GM18519 (cell line): Measurements from ENCODE around the gene GNG12.

Experiments used
- ATAC-seq: cut with Tn5 transposase; IDR thresholded peaks from one replicate; pipeline ENCODE4 v1.9.1; 2021; ENCODE audit warnings: mild to moderate bottlenecking, moderate library complexity; ENCODE audit not compliant: unreplicated experiment, low FRiP score

GNG12 gene

DNA sequence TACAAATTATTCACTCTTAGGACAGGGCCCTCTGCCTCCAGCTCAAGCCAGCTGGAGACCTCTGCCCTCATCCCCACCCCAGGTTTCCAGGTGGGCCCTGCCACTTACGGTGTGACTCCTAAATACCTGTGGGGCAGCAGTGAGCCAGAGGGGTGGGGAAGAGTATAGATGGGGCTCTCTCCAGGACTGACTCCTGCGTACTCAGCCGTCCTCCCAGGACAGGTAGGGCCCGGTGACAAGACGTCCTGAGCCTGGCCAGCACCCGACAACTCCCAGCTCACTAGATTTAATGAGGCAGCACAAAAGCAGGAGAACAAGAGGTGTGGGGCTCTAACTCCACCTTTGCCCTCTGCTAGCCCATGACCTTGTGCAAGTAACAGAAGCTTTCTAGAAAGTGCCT is 16.8 kb downstream of the GNG12 start:
- ATAC-seq = no peak

DNA sequence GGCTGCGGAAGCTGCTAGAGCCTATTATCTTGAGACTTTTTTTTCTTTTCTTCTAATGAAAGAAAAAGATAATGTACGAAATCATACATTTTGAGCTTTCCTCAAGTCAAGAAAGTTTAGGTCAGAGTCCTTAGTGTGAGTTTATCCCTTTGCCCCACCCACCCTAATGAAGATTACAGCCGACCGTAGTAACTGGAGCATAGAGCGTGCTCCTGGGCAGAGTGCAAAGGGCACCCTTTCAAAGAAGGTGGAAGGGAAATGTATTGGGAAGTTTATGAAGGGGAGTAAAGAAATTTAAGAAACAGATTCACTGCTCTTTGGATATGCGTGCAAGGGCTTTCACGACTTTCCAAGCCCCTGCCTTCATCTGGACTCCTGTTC is 17.2 kb downstream of the GNG12 start:
- ATAC-seq = no peak

DNA sequence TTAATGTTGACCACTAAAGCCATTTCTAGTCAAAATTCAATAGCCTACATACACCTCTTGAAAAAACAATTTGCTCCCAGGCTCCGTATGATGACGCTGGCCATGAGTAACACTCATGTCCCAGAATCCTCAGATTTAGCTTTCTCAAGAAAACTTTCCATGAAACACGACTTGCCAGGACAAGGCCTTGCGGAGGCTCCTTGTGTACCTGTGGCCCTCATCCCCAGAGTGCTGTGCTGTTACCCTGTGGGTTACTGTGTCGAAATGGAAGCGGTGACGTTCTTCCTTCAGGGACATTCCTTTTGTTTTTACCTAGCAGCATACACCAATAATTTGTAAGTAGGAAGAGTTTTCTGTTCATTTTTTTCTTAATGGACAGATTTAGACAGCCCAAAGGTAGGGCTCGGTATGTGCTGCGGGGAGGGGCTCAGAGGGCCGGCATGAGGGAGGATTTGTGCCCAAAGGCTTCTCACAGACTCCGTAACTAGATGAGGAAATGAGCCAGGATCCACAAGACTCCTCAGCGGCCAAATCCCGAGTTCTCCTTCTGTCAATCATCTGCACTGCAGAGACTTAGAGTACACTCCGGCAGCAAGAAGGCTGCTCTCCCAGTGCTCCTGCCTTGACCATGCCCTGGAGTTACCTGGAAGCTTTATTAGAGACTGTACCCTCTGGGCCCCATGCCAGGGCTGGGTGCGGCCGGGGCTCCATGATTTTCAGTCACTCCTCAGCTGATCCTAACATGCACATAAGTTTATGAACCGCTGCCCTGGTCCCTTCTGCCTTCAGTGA is 17.8 kb downstream of the GNG12 start:
- no peak for ATAC-seq

DNA sequence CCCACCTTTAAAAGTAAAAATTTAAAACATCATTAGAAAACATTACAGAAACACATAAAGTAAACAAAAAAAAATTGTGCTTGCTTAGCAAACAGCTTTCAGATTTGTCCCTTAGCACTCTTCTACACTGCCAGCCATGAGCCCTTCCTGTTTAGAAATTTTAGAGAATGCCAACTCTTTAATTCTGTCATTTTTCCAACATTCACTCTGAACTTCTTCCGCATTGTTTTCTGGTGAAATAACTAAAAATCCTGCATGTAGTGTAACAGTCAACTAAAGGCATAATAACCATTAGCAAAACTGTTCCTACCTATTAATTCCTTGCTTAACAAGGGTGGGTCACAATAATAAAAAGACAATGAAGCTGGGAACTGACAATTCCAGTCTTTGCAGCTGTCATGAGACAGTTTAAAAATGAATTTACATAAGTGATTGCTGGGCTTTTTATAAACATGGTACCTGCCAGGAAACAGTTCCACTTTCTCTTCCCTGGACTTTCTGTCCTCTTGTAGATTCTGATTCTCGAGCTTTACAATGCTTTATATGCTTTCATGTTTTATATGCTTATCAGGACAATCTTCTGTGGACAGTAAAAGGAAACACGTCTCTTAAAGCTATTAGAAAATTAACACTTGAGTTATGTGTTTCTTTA is 19.0 kb downstream of the GNG12 start:
- no peak for ATAC-seq

DNA sequence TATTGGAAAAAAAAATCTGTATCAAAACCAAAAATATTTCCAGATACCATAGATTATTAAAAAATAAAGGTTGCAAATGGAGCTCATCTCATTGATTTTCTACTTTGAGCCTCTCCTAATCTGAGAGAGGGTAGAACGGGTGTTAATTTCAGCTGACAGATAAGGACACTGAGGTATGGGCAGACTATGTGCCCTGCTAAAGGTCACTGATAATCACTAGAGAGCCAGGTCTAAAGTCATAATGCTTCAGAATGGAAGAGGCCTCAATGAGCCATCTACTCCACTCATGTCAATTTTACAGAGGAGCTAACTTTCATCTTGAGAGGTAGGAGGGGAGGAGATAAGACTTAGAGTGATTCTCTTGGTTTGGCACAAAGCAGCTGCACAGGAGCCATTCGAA is 21.0 kb downstream of the GNG12 start:
- no peak for ATAC-seq

DNA sequence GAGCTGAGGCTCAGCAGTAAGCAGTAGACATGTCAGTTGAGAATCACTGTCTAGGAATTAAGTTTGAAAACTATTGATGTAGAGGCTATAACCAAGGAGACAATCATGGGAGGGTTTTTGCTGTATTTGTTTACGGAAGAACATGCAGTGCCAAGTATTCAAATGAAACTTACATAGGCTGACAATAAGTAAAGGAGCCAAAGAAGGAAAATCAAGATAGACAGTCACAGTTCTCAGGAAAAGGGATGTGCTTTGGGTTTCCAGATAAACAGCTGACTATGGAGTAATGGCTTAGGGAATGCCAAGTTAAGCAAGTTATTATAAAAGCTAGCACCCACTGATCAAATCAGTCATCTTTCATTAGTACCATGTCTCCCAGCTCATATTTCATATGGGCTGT is 21.5 kb downstream of the GNG12 start:
- no peak for ATAC-seq

DNA sequence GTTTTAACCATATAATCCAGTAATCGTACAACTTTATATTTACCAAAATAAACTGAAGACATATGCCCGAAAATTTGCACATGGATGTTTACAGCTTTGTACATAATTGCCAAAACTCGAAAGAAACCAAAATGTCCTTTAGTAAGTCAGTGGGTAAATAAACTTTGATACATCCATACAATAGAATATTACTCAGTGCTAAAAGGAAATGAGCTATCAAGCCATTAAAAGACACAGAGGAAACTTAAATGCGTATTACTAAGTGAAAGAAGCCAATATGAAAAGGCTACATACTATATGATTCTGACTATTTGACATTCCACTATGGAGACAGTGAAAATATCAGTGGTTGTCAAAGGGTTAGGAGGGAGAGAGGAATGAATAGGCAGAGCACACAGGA is 23.4 kb downstream of the GNG12 start:
- no peak for ATAC-seq

DNA sequence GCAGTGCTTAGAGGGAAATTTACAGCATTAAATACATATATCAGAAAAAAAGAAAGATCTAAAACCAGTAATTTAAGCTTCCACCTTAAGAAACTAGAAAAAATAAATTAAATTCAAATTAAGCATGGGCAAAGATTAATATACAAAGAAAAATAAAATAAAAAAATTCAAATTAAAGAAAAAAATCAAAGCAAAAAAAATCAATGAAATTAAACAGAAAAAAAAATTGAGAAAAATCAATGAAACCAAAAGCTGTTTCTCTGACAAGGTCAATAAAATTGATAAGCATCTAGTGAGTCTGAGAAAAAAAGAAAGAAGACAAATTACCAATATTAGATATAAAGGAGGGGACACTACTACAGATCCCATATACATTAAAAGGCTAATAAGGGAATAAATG is 26.0 kb downstream of the GNG12 start:
- ATAC-seq = no peak

DNA sequence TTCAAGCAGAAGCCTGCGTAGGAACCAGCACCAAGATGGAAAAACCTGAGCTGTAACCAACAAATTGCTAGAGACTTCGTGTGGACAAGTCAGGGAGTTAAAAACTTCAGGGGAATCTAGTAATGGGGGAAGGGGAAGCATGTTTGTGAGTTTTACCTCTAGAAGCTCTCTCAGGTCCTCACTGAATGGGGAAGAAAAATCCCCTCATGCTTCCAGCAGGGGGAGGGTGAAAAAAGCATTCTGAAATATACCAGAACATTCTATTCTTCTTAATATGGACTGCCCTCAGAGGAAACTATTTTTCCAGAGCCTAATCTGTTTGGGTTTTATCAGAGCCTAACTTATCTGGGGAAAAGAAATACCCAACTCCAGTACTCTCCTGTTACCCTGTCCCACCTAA is 28.6 kb downstream of the GNG12 start:
- ATAC-seq = no peak

DNA sequence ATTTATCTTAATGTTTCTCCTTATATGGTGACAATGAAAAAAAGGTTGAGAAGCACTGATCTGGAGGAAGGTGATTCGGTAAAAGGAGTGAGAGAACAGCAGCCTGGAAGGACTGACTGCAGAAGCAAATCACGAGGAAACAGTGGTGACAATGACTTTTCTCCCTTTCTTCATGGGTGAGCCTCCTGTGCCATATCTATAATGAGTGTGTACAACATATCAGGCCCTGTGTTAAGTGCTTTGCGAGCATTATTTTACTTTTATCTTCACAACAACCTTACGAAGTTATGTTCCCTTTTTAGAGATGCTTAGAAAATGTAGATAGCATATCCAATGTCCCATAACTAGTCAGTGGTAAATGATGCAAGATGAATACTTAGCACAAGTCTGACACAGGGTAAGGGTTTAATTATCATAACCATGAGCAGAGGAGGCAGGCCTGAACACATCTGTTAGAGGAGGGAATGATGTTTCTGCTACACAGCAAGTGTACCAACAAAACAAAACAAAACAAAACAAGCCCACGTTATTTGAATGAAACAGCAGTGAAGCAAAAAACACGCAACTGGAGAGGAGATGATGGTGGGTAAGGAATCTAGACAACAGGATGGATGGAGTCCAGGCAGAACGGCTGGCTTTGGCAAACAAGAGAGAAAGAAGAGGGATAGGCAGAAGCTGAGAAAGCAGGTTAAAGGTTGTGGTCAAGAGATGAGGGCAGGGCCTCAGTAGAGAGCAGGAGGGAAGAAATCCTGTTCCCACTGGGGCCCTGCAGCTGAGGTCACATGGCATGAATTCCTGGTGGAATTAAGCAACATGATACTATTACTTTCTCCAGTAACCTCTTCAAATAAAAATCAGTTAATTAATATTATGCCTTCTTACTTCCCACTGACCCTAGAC is 29.6 kb downstream of the GNG12 start:
- ATAC-seq = no peak

DNA sequence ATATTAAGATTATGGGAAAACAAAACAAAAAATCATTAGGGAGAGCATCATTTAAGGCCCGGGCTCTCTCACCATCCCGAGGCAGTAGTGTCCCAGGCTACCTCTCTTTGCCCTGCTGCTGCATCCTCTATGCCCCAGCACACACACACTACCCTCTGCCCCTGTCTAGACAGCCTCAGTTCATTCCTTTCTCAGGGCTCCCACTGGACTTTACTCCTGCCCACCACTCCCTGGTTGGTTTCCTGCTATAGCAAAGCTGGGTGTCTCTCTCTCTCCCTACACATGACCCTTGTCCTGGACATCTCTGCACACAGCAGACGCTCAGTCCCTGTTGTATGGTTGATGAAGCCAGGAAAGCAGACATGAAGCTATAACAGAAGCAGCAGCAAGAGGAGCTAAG is 30.7 kb downstream of the GNG12 start:
- ATAC-seq = no peak

DNA sequence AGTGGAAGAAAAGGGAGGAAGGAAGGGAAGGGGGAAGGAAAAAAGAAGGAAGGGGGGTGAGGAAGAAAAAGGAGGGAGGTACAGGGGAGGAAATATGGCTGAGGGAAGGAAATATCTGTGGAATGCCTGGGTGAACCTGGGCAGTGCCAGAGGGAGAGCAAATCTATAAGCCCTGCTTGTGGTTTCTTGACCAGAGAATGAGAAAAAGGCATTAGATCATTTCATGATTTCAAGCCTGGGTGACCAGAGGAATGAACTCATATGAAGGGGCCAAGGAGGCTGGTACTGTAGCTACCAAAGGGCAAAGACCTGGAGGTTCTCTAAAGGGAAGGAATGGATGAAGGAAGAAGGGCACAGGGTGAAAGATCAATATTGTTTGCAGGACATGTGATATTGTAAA is 31.4 kb downstream of the GNG12 start:
- ATAC-seq = no peak

DNA sequence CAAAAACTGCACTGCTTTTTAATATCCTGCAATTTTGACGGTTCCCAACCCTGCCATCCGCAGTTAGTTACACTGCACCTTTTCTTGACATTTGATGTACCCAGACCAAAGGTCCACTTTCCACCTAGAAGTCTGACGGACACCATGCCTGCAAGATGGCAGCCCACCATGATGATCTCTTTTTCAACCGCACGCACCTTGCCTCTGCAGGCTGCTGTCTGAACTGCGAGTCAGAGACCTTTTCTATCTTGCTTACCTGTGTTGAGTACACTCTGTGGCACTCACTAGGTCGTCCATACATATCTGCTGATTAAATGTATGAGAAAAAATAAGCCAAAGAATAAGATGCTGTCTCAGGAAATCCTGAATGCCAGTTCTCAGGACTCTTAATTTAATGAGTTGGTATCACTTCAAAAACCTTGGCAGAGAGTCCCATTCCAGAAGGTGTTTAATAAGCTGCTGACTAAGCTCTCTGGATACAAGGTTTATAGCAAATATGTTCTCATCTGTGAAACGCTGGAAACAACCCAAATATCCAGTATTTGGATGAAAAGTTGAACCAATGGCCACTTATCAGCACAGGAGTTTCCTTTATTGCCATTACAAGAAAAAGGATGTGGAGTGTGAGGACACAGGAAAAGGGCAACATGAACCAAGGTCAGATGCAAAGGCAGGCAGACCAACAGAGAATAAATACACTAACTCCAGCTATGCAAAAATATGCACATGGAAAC is 37.9 kb downstream of the GNG12 start:
- no peak for ATAC-seq

DNA sequence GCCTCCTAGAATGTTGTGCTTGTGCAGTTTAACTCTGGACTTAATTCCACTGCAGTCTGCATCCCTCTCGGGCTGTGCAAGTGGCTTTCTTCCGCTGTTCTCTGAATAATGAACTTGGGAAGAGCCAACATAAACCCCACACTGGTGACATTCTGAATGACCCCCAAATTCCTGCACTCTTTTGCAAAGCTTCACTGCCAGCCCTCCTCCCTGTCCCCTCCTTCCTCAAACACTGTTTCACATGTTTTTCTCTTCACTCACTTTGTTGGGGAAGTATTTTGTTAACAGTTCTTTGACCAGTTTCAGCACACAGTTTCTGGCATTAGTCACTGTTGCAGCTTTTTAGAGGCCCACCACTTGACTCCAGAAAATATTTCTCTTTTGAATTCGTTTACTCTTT is 39.7 kb downstream of the GNG12 start:
- no peak for ATAC-seq

DNA sequence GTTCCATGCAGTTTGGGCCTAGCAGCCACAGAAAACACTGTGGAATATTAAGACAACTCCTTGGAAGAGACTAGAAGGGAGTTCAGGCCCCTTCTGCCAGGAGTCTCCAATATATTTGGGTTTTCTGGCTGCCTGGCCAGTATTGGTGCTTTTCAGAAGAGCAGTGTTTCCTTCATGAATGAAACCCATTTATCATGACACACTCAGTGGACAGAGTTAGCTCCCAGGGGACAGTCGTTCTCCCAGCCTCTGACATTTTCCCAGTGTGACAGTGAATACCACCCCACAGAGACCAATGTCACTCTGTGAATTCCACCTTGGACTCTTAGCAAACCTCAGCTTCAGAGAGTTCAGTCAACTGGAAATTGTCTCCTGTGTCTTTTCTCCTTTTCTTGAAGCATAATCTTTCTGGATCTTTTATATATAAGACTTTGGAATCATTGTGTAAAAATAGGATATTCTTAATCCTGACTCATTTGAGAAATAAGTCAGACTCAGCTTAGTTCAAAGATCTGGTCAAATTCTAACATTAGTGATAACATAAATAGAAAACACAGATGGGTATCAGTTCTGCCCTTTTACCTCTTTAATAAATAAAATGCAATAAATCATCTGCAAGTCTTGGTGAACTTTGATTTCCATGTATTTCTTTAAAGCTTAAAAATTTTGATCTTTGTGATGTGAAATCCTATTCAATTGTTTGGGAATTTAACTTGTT is 40.4 kb downstream of the GNG12 start:
- ATAC-seq = no peak

DNA sequence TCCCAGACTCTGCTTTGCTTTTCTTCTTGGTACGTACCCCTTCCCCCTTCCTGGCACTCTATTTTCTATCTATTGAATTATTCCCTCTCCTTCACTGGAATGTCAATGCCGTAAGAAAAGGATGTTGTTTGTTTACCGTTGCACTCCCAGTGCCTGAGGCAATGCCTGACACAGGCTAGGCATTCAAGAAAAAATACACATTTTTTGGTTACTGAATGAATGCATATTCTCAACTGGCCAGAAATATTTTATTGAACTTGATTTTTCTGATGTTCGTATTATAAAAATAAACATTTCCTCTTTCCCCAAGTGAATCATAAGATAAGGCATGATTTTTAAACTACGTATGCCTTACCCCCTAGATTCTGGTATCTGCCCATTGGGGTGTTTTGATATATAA is 41.2 kb downstream of the GNG12 start:
- ATAC-seq = no peak

DNA sequence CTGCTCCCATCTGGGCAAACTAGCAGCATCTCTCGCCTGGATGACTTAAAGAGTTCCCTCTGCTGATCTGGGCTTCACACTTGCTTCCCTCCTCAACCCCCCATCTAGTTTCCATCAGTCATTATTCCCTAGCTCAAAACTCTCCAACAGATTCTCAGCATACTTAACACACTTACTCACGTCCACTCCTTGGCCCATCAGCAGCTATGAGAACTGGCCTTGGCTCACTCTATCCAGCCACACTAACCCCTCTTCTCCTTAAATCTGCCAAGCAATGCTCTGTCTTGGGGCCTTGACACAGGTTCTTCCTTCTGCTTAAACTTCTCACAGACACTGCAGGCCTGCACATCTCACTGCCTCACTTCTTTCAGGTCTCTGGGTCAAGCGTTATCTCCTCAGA is 41.6 kb downstream of the GNG12 start:
- no peak for ATAC-seq

DNA sequence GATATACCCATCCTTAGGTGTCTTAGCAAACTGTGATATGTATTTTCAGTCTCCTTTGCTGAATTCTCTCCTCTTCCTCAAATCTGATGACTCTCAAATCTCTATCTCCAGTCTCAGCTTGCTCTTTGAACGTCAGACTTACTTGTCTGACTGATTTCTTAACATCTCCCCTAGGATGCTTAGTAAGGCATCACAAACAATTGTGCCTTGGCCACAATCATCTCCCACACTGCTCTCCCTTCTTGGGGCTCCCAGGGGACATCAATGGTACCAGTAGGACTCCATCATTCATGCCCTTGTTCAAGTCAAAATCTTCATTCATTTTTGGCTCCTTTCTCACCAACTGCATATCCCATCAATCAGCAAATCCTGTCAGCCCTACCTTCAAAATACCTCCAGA is 42.0 kb downstream of the GNG12 start:
- ATAC-seq = no peak

DNA sequence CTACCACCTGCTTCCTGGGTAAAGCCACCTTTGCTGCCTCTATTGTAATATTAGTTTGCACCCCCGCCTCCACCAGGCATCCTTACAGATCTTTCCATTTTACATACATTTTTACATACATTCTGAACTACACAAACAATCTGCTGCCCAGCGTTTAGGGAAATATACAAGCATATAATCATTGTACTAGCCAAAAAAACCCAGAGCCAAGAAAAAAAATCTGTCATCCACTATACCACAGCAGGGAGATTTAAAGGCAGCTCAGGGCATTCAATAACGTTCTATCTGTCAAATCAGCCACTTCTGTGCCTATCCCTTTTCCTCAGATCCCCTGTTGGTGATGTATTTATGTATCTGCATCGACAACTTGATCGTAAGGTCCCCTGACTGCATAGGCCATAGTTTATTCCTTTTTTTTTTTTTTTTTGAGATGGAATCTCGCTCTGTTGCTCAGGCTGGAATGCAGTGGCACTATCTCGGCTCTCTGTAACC is 43.0 kb downstream of the GNG12 start:
- no peak for ATAC-seq

DNA sequence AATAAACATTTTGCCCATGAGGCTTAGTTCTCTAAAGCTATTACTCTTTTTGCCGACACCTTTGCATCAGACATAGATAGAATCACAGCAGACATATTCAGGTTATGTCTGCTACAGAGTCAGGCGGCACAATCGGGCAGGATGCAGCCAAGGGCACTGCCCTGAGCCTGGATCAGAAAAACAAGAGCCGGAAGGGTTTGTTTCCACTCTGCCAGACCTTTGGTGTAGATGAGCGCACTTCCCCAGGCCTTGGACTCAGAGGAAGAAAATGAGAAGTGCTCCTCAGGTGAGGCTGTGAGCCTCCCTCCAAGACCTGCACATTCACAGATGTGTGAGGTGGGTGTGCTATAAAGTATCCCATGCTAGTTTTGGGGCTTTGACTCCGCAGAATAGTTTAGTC is 43.7 kb downstream of the GNG12 start:
- ATAC-seq = no peak
